NB4 (cell line): ENCODE measurements around the gene CDH12.

Source experiments
- DNase-seq: peaks from one replicate; pipeline ENCODE4 v3.0.0; 2010; ENCODE audit warnings: low read depth
- H3K4me3 ChIP-seq: one replicate; pipeline ENCODE4 v1.5.1; 2011; ENCODE audit warnings: mild to moderate bottlenecking, low read depth, low read length, moderate library complexity
- CTCF ChIP-seq: IDR thresholded peaks from one replicate; pipeline ENCODE4 v1.5.1; 2012; ENCODE audit warnings: low read depth, low read length
- MYC ChIP-seq: IDR thresholded peaks from 2 replicates; pipeline ENCODE4 v1.6.1; 2011; ENCODE audit warnings: low read depth, low read length
- POLR2A ChIP-seq: IDR thresholded peaks from 2 replicates; pipeline ENCODE4 v1.6.1; 2011; ENCODE audit warnings: mild to moderate bottlenecking; ENCODE audit not compliant: insufficient read length; ENCODE audit errors: extremely low read depth
- TF ChIP-seq, protein P1 (sequence below): IDR thresholded peaks from 2 replicates; pipeline ENCODE4 v1.6.1; 2011; ENCODE audit warnings: low read depth, low read length

The CDH12 gene

DNA sequence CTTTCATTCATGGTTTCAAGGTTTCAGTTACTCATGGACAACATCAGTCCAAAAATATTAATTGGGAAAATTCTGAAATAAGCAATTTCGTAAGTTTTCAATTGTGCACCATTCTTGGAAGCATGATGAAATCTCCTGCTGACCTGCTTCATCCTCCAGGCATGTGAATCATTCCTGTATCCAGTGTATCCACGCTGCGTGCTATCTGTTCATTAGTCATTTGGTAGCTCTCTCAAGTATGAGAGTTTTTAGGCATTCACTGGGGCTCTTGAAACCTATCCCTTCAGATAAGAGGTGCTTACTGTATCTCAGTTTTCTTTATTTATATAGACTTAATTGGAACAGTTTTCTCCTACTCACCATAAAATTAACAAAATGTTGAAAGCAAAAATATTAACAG, 293.0 kb downstream of the CDH12 start:
- DNase-seq, result no peak
- H3K4me3 ChIP-seq, result no peak overlapping the region
- TF ChIP-seq, protein P1, sequence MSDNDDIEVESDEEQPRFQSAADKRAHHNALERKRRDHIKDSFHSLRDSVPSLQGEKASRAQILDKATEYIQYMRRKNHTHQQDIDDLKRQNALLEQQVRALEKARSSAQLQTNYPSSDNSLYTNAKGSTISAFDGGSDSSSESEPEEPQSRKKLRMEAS, result no peak
- TF ChIP-seq POLR2A, result no peak
- no peak for TF ChIP-seq CTCF
- no peak for TF ChIP-seq MYC

GRCh38 chr5:22557251-22557650, 295.9 kb downstream of the CDH12 start:
- H3K4me3 ChIP-seq, result no peak overlapping the region
- no peak for DNase-seq
- TF ChIP-seq CTCF (no peak), MYC (no peak), POLR2A (no peak)
- TF ChIP-seq, protein P1, result no peak

GRCh38 chr5:22554475-22554874, 298.7 kb downstream of the CDH12 start:
- H3K4me3 ChIP-seq, result no peak overlapping the region
- DNase-seq, result no peak
- TF ChIP-seq MYC (no peak), POLR2A (no peak), CTCF (no peak)
- TF ChIP-seq, protein P1, result no peak

DNA sequence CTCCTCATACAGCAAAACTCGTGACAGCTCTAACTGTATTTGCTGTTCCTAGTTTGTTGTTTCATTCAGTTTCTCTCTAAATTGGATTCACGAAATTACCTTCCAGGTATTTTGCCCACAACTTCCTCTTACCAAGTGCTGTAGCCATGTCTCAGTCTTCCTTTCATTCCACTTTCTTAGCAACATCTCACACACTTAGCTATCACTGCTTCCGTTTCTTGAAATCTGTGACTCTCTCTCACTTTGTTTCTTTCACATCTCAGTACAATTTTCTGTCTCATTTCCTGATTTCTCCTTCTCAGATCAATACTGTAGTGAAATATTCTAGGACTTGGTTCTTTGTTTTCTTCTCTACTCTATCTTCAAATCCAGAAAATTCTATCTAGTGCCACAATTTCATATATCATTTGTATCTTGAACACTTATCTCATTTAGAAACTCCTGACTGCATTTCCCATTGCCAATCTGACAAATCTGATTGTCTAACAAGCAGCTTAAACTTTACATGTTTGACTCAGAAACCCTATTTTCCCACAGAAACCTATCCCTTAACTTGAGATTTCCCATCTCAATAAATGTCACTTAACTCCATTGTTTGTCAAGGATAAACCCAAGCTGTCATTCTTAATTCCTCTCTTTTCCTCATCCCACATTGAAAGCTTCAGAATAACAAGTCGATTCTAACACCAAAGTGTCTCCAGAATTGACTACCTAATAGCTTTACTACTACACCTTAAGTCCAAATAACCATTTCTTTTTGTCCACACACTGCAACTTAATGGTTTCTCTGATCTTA, 303.1 kb downstream of the CDH12 start:
- DNase-seq, result no peak
- H3K4me3 ChIP-seq, result no peak overlapping the region
- no peak for TF ChIP-seq CTCF
- TF ChIP-seq POLR2A, result no peak
- TF ChIP-seq MYC, result no peak

GRCh38 chr5:22542340-22542739, 310.8 kb downstream of the CDH12 start:
- no peak for DNase-seq
- TF ChIP-seq MYC (no peak), CTCF (no peak), POLR2A (no peak)
- TF ChIP-seq, protein P1, result no peak

GRCh38 chr5:22541037-22541436, 312.1 kb downstream of the CDH12 start:
- no peak for DNase-seq

More at GRCh38 chr5:22542340-22542739, 310.8 kb downstream of the CDH12 start:
- no peak overlapping the region for H3K4me3 ChIP-seq

More at GRCh38 chr5:22541037-22541436, 312.1 kb downstream of the CDH12 start:
- TF ChIP-seq MYC (no peak), CTCF (no peak), POLR2A (no peak)
- TF ChIP-seq, protein P1, result no peak
- no peak overlapping the region for H3K4me3 ChIP-seq
